HG02642 (cell line): ENCODE data around the gene NR6A1.
"Not testable (repeated sequence)": the region's sequence is repeated elsewhere in the genome, so short reads cannot be mapped to it uniquely, and the experiment has no call there.

ENCODE experiments used
- ATAC-seq: cut with Tn5 transposase; IDR thresholded peaks from one replicate; pipeline ENCODE4 v1.9.1; 2021; ENCODE audit warnings: mild to moderate bottlenecking; ENCODE audit not compliant: unreplicated experiment, poor library complexity

Gene NR6A1

DNA sequence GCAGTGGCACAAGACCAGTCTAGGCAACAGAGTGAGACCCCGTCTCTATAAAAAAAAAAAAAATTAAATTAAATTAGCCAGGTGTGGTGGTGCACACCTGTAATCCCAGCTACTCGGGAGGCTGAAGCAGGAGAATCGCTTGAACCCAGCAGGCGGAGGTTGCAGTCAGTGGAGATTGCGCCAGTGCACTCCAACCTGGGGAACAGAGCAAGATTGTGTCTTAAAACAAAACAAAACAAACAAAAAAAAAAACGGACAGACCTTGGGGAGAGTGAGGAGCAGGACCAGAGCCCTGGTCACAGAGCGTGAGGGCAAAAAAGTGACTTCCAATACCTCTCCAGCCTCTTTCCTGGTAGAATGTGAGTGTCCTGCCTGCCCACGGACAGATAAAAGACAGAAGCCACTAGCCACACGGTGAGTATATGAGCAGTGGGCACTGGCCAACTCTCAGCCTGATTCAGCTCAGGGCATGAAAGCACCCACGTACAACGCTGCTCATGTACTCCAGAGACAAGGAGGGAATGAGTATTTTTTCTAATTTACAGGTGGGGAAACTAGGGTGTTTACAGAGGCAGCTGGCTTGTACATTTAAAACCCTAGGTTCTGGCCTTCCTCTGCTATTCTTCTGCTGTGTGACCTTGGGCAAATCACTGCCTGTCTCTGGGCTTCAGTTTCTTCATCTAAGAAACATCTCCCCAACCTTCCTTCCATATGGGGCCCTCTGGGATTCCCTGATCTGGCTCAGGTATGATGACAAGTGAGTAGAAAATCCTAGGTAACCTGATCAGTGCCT, 7.7 kb upstream of the NR6A1 start:
- no peak for ATAC-seq

DNA sequence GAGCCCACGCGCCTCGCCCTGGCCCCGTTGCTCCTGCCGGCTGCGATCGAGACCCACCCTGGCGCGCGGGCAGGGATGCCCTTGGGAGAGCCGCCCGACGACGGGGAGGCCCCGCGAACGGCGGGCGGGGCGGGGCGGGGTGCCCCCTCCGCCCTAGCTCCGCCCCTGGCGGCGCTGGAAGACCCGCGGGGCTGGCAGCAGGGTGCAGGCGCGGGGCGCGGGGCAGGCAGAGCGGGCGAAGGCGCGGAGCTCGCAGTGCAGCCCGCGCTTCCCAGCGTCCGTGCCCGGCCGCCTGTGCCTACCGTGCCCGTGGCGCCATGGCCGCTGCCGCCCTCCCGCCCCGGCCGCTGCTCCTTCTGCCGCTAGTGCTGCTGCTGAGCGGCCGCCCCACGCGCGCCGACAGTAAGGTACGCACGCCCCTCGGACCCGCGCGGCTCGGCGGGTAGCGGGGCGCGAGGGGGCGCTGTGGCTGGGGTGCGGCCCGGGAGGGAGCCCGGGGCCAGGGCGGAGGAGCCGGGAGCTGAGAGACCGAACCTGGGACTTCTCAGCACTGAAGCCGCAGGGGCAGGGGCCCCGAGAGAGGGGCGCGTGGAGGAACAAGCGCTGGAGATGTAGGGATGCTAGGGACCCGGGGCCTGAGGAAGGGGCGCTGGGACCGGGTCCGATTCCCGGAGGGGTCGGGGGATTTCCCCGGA, 6.0 kb upstream of the NR6A1 start, which contains the start of gene OLFML2A:
Gene OLFML2A, plus strand, starts transcription at position 180 of the 695 bp plus-strand sequence. Its CDS starts 138 bp downstream, at position 318.
- ATAC-seq, result no peak

DNA sequence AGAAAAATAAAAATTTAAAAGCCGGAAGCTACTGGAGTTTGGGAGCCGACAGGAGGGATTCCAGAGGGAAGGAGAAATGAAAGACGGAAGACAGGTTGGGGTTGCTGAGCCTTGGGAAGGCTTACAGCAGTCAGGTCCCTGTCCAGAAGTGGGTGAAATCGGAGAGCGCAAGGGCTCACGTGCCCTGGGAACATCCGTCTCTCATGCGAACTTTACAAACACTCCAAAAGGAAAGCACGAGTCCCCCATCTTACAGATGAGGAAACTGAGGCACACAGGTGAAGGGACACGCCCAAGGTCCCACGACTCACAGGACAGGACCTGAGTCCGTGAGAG, 5.5 kb upstream of the NR6A1 start:
- no peak for ATAC-seq

DNA sequence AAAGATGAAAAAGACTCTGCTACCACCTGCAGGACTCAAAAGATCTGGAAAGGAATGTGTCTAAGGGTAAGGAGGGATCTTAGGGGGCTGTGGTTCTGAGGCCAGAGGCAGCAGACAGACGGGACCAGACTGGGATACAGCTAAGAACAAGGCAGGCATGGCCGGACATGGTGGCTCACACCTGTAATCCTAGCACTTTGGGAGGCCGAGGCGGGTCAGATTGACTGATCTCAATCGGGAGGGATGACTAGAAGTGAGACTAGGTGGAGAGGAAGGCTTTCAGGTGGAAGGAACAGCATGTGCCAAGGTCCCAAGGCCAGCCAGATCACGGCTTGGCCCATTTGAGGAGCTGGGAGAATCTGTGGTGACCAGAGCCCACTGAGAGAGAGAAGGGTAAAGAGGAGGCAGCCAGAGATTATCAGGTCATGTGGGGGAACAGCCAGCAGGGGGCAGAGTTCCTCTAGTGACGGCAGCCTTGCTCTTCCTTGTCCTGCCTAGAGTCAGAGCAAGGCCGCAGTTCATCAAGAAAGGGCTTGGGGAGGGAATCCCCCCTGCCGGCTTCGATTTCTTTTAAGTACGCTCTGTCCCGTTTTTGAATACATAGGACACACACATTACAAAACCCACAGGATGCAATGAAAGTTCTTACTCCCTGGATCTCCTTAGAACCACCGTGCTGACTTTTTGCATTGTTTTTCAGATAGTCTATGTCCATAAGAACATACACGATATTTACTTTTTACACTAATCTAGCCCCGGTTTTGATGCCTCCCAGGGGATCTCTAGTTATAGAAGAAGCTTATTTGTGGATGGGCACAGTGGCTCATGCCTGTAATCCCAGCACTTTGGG, 3.2 kb upstream of the NR6A1 start:
- ATAC-seq, result peak; percentile 22

DNA sequence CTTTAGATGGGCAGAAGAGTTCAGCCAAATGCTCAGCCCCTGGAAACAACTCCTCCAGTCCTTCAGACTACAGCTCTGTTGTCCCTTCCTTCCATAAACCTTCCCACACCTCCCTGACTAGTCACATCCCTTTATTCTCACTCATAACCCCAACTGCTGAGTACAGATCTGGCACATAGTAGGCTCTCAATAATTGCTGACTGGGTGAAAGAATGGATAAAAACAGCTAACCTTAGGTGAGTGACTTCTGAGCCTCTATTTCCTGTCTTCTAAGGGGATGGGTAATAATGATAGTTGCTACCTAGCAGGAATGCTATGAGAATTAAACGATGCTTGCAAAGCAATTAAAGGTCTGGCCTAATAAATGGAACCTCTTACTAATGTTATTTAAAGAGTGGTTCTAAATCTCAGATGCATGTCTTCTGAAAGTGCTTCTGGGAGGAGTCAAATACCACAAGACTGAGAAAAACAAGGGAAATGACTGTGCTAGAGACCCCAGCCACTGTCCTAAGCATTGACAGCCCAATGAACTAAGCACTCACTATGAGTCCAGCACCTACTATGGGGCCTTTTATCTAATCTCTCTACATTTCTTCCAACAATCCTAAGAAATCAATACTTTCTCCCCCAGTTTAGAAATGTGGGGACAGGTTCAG, 2.5 kb upstream of the NR6A1 start:
- ATAC-seq, result no peak

DNA sequence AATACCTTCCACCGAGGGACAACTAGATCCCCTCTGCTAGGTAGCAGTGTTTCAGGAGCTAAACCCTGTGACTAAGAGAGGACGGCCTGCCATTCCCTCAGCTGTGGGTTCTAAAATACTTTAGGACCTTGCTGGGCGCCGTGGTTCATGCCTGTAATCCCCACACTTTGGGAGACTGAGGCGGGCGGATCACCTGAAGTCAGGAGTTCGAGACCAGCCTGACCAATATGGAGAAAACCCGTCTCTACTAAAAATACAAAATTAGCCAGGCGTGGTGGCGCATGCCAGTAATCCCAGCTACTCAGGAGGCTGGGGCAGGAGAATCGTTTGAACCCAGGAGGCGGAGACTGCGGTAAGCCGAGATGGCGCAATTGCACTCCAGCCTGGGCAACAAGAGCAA, 1.8 kb upstream of the NR6A1 start:
- not testable (repeated sequence) for ATAC-seq

DNA sequence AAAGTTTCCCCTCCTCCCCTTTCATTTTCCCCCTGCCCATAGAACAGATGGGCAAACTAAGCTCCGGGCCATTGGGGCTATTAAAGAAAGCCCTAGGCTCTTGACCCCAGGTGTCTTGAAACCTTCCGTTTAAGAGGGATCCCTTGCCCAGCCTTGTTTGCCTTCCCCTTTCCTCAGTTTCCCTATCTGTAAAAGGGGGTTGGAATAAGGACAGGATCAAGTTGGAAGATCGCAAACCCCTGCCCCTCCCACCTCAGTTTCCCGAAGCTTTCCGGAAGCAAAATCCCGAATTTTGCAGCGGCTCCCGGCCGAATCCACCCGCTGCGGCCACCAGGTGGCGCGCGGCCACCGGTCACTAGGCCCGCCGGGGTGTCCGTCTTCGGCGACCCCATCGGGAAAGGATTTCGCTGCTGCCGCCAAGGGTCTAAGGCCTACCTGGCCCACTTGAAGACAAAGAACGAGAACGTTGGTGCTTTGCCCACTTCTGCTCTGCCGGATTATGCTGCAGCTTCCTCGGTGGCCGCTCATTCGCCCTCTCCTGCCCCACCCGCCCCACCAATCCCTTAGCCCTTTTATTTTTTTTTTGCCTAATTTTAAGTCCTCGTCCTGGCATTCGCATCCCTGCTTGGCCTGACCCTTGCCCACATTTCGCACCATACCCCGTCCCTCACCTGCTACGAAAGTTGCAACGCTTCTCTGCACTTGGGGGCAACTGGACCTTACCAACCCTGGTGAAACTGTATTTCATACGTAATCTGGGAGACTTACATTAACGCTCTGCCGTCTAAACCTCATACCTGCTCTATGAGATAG, 962 bp upstream of the NR6A1 start:
- ATAC-seq, result no peak

DNA sequence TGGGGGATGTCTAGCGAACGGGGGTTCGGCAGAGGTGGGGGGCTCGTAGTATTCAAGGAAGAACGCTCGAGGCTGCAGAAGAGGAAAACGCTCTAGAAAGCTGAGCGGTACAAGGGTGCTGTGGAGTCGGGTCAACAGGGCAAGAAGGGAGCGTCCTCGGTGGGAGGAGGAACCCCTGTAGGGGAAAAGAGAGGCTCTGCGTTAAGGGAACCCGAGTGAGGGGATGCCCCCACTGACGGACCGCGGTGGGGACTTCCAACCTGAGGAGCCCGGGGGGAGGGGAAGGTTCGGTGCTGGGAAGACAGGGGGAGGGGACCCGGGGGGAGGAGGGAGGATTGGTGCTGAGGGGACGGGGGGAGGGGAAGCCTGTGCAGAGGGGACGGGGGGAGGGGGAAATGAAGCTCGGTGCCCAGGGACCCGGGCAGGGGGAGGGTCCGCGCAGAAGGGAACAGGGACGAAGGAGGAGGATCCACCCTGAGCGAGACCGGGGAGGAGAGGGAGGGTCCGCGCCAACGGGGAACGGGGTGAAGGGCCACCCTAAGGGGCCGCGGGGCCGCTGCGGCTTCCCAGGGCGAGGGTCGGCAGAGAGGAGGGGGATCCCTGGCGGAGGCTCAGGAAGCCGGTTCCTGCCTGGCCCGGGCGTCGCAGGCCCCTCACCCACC, 621 bp downstream of the NR6A1 start:
- ATAC-seq, result no peak

DNA sequence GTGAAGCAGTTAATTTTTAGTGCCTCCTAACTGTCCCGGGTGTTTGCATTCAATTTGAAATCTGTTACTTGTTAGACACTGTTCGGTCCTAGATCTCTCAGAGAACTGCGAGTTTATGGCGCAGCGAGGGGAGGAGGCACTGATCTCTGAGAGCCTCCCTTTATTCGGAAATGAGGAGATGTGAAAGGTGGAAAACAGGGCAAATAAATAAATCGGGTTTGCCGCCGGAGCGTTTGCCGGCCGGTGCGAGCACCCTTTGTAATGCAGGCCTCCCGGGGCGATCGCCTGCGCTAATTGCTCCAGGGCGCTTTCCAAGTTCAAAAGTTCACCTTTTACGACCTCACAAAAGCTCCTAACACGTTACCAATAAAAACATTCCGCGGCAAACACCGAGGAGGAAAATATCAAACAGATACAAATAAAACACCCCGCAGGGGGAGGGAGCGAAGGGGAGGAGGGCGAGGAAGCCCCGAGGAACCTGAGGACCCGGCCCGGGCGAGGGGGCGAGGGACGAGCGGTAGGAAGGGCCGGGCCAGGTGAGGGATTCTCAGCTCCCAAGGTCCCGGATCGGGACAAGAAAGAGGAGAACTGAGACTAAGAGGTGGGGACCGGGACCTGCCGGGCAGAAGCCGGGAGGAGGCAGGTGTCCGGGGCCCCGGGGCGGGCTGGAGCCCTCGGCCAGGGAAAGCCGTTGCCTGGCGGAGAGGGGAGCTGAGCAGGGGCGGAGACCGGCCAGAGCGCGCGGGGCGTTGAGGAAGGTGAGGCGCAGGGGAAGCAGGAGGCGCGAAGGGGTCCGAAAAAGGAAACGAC, 1.4 kb downstream of the NR6A1 start:
- no peak for ATAC-seq

DNA sequence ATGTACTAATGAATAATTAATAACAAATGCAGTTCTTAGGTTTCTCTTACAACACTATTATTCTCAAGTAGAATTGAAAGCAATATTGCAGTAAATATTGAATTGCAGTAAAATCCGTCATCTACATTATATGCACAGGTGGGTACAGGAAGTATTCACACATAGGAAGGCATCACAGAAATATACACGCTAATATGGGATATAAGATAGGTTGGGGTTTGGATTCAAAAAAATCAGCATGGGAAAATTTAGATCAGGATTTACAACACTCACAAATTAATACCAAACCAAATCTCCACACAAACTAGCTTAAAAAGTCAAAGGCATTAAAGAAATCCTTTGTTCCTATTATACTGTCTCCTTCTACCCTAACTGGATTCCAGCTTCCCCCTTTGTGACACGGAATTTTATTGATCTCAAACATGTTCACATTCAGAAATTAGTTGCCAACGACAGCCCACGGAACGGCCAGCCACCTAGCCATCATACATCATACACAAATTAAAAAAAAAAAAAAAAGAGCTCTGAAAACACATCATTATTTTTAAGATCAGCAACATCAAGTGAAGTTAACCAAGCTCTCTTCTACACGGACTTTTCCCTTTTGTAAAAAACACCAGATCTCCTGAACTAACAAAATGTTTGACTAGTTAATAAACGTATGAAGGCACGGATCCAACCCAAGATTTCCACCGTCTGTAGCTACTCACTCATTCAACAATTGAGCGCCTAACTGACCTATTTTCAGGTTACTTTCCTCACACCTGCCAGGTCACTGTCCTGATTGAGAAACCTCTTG, 2.2 kb downstream of the NR6A1 start:
- ATAC-seq, result no peak

DNA sequence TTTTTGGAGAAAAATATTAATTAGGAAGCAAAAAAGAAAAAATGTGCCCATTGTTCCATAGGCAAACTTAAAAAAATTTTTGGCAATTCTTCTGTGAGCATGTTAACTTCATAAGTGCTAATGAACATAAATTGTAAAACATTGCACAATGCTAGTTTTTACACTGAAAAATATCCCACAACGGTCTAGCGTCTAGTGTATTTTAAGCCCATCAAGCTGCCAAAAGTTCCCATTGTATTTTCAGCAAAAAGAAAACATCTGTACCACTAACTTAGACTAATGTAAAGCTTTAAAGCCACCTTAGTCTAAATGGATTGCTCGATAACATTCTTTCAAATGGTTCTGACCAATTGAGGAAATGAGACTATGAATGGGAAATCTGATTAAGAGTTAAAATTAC, 2.8 kb downstream of the NR6A1 start:
- ATAC-seq, result no peak

DNA sequence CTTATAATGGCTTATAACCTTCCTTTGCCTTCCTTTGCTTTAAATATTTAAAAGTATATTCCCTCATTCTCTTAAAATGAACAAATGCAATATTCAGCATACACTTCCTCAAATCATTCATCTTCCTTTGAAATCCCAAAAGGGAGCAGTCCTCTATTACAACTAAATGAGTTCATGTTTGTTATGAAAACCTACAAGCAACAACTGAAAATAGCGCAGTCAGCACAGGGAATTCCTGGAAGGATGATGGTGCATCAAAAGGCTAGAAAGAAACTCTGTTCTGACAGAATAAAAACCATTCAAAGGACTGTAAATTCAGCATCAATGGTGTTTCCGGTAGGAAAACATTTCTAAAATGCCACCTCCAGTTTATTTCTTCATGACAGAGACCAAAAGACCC, 3.3 kb downstream of the NR6A1 start:
- no peak for ATAC-seq

DNA sequence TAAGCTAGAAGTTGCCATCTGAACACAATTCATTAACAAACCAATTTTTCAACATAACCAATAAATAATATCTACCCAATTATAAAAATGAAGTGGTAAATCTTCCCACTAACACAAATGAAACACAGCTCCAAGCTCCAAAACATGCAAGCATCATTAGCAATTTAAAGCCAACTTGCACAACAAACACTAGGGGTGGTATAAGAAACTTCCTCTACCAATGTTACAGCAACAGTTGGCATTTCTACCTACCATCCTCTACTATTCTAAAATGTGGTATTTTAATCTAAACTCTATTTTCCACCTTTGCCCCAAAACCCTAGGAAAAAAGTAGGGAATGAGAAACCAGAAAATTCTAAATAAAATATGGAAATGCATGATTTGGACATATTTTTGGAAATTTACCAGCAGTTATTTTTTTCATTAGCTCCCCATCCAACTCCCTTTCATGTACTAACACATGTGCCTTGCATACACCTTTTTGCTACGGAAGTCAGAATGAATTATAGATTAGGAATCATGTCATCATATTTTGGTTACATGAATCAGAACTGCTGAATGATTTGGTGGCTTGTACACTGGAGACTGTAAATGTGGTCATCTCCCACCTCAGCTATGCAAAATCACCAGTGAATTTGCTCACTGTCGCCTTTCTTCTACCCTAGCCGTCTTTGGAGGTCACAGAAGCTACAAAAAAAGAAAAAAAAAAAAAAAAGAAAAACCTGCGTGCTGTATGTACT, 4.1 kb downstream of the NR6A1 start:
- no peak for ATAC-seq

DNA sequence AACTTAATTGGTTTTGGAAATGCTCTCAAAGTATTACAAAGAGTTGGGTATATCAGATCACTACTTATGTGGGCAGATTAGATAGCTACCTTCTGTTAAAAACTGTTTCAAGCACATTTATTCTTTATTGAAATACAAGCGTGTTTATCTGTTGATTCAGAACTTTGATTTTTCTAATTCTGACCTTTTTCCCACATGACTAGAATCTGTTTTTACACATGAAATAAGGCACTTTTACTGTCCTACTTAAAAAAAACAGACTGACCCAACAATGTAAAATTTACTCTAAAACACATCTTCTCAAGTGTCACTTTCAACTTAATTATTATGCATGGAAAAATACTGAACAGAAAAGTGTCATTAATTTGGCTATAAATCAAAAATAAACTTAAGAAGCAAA, 4.8 kb downstream of the NR6A1 start:
- no peak for ATAC-seq

DNA sequence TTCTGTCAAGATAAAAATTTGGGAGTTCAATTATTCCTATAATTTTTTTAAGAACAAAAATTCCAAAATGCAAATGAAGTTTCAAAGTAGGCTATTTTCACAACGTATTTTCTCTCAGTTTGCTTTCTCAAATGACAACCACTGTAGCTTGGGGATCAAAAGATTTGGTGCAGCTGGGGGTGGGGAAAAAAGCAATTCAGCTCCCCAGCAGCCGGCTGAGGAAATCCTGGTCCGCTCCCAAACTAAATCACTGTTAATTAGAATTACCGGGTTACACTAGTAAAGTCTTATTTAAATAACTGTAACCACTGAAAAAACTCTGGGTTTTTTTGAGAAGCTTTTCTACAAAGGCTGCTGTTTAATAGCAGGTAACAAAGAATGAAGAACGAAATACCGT, 5.7 kb downstream of the NR6A1 start:
- no peak for ATAC-seq

DNA sequence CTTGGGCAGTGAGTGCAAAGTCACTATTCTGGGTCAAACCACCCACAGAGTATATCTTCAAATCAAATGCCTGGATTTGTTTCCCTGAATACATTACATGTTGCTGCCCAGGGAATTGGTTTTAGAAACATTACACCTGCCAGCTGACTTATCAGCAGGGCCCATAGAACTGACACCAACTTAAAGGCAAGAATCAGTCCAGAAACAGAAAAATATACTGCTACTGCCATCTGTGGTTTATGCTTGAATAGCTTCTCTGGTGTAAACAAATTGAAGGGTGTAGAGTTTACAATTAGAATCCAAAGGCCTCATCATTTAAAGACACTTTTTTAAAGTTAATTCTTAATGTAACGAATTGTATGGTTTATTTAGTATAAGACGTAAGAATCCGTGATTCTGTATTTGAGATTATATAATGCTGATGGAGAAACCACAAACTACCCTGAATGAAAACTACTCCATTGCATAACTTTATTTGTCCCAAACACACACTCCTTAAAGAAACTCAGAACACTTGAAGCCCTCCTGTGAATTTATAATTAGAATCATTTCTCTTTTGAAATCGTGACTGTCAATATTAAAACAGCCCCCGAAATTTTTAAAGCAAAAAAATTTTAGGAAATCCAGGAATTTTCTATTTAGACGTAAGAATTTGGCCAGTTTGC, 6.2 kb downstream of the NR6A1 start:
- ATAC-seq, result peak; percentile 56
